HG03196 (cell line): Measurements from ENCODE around the gene PREX1.

Experiments used
- ATAC-seq: cut with Tn5 transposase; IDR thresholded peaks from one replicate; pipeline ENCODE4 v1.9.1; 2021; ENCODE audit not compliant: unreplicated experiment

Gene PREX1

GRCh38 chr20:48596334-48596898 lies 231.4 kb downstream of the PREX1 start:
- no peak for ATAC-seq

- ATAC-seq: no peak
Measured at GRCh38 chr20:48595495-48596333, 232.1 kb downstream of the PREX1 start.

GRCh38 chr20:48594533-48594932 lies 233.3 kb downstream of the PREX1 start:
- ATAC-seq: no peak

- no peak for ATAC-seq
Measured at GRCh38 chr20:48592107-48592940, 235.5 kb downstream of the PREX1 start.

- no peak for ATAC-seq
Measured at GRCh38 chr20:48586730-48587129, 241.1 kb downstream of the PREX1 start.

- ATAC-seq: no peak
Measured at GRCh38 chr20:48585061-48585870, 242.5 kb downstream of the PREX1 start.

- no peak for ATAC-seq
Measured at GRCh38 chr20:48584391-48585060, 243.3 kb downstream of the PREX1 start.

GRCh38 chr20:48583801-48584200 lies 244.0 kb downstream of the PREX1 start:
- no peak for ATAC-seq

GRCh38 chr20:48583171-48583570 lies 244.6 kb downstream of the PREX1 start:
- no peak for ATAC-seq

- no peak for ATAC-seq
Measured at GRCh38 chr20:48582673-48582985, 245.2 kb downstream of the PREX1 start.

GRCh38 chr20:48581167-48581566 lies 246.6 kb downstream of the PREX1 start:
- ATAC-seq: no peak

GRCh38 chr20:48578397-48579098 lies 249.3 kb downstream of the PREX1 start:
- no peak for ATAC-seq

GRCh38 chr20:48577557-48577956 lies 250.2 kb downstream of the PREX1 start:
- no peak for ATAC-seq

- ATAC-seq: no peak
Measured at GRCh38 chr20:48574383-48574782, 253.4 kb downstream of the PREX1 start.
